Stimulated activated CD4-positive, alpha-beta T cell treated with anti-CD3 and anti-CD28 coated beads, Interleukin-15, amount 100 ng/mL, for 1 hour (primary cell): Measurements from ENCODE around the gene CDC6.
A peak's percentile ranks its signal among the peaks of the same experiment; 100 is the strongest.

Experiments used
- DNase-seq, 2 donors: peaks; one replicate each; pipeline ENCODE4 v3.0.0-alpha.2; 2020; ENCODE audit warnings: low read depth in 1 of 2, low spot score in 1 of 2

CDC6 gene

DNA sequence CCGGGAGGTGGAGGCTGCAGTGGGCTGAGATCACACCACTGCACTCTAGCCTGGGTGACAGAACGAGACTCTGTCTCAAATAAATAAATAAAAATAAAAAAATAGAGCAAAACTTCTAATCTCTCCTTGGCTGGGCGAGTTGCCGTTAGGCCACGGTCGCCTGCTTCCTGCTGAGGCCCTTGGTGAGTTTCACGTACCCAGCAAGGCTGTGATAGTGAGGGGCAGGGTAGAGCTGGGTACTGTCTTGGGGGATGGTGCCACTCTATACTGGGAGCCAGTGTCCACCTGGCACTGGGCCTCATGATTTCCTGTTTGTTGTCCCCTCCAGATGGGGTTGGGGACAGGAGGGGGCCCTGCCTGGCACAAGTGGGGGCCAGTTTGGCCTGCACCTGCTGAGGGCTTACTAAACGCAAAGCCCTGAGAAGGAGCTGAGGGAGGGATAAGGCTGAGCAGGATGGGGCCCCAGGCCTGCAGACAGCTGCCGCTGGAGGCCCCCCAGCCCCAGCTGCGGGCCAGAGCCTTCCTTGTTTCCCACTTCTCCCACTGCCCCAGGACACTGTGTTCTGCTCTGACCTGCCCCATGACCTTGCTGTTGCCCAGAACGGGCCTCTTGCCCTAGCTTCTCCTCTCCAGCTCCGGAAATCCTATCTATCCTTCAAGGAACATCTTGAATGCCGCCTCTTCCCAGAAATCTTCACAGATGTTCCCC lies 51.4 kb downstream of the CDC6 start:
- DNase-seq, result no peak

DNA sequence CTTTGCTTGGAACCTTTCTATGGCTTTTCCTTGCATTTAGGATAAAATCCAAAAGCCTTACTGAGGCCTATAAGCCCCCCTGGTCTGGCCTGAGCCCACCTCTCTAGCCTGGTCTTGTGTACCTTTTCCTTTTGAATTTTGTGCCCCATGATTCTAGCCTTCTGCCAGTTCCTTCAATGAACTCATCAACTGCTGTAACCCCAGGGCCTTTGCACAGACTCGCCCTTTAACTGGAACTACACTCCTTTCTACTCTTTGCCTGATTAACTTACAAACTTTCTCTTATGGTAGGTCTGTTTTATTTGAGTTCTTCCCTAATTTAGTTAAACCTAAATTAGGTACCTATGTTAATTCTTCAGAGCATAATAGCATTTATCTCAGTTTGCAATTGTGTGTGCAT lies 52.6 kb downstream of the CDC6 start:
- DNase-seq, result no peak

DNA sequence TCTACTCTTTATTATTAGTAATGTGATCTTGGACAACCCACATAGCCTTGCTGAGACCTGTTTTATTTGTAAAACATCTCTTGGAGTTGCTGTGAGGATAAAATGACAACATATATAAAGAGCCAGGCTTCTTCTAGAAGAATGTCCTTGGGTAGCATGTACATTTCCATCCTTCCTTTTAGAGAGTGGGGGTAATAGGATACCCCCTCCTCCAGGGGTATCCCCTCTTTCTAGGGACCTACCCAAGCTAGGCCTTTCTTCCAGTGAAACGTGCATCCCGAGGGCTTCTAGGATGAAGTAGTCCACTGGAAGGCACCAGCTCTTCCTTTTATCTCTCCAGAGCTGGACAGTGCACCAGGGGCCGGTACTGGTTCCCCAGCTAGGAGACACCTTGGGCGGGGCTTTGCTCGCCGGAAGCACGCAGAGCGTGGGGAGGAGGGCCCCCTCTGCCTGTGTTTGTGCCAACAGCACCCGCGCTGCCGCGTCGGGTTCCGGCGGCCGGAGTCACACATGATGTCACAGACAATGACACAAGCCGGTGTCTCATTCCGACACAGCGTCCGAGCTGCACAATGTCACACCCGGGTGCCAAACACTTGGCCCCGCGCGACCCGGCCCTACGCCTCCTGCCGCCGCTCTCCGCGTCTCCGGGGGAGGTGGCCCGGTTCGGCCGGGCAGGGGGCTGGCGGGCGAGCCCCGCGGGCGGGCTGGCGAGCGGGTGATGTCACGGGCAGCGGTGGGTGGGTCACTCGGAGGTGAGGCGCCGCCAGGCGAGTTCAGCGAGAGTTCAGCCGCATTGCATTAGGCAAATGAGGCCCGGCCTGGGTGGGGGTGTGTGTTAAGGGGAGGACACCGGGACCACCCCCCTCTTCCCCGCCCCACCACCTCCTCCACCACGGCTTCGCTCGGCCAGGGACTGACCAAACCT lies 53.5 kb downstream of the CDC6 start:
- DNase-seq, result peak; percentile 63 to 73

DNA sequence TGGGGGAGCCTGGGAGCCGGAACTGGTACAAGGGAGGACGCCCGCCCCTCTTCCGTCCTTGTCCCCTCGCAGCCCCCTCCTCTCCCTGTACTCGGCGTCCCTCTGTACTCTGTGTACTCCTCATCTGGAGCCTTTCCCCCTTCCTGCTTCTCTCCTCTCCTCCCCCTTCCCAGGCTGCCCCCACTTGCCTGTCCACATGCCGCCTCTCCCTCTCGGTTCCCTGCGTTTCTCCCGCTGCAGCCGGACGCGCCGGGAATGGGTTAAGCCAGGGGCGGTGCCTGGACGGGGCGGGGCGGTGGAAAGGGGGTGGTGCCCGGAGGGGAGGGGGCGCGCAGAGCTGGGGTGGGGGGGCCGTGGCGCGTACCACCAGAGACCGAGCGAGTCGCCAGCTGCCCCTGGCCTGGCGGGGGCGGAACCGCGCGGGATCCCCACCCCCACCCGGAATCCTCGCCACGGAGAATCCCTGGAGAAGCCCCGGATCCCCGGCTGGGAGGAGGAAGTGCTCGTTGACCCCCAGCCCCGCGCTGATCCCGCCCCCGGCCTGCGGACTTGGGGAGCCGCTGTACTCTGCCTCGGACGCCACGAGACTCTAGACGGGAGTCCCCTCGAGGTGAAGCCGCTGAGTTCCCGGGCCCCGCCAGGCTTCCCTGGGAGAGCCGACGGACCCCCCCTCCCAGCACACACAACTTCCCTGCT lies 54.3 kb downstream of the CDC6 start:
- no peak for DNase-seq

DNA sequence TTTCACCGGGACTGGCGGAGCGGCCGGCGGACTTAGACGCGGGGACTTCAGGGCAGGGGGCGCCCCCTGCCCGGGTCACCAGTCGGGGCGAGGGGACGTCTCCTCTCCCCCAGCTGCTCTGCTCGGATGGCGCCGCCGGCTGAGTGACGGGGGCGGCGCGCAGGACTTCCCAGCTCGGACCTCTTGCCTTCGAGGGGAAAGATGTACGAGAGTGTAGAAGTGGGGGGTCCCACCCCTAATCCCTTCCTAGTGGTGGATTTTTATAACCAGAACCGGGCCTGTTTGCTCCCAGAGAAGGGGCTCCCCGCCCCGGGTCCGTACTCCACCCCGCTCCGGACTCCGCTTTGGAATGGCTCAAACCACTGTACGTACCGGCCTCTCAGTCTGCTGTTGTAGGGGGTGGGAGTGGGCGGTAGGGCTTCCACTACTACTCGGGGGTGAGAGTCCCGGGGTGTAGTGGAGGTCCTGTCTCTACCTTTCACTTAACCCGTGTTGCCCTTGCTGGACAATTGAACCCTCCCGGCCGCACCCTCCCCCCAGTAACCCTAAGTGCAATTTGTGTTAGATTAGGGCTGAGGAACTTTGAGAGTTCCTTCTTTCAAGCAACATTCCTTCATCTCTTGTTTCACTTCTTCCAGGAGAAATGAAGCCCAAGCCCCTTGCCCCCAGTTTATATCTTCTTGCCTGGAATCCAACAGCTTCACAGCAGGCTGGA lies 55.0 kb downstream of the CDC6 start:
- no peak for DNase-seq

DNA sequence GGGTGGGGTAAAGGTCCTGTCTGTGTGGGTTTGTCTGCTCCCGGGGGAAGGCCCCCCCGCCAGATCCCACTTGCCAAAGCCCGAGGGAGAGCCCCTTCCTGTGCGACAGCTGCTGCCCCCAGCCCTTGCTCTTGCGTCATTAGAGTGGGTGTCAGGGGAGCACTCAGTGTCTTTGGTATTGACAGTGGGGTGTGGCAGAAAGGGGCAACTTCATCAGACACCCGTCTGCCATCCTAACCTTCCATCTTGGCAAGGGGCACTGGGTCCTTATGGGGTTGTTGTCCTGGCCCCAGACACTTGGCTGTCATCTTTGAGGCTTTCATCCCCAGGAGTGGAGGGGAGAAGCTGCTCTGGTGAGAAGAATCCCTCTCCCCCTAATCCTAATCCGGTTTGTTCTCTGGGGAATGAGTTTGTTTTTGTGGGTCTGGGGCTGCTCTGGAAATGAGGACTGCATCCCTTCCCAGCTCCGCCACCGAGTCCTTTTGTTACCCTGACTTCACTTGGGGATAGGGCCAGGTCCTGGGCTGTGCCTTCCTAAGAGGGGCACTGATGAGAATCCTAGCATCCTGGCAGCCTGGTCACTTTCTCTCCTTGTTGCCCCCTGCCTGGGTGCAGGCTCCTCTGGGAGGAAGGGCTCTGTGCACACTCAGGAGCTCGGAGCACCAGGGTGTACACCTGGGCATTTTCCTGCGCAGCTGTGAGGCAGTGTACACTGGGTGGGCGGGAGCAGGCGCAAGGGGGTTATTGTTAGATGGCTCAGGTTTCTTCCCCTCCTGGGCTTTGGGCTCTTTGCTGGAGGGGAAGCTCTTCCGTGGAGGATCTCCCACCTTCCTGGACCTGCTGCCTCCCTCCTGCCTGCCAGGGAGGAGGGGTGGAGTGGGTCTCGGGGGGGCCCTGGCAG lies 55.8 kb downstream of the CDC6 start:
- DNase-seq, result no peak

DNA sequence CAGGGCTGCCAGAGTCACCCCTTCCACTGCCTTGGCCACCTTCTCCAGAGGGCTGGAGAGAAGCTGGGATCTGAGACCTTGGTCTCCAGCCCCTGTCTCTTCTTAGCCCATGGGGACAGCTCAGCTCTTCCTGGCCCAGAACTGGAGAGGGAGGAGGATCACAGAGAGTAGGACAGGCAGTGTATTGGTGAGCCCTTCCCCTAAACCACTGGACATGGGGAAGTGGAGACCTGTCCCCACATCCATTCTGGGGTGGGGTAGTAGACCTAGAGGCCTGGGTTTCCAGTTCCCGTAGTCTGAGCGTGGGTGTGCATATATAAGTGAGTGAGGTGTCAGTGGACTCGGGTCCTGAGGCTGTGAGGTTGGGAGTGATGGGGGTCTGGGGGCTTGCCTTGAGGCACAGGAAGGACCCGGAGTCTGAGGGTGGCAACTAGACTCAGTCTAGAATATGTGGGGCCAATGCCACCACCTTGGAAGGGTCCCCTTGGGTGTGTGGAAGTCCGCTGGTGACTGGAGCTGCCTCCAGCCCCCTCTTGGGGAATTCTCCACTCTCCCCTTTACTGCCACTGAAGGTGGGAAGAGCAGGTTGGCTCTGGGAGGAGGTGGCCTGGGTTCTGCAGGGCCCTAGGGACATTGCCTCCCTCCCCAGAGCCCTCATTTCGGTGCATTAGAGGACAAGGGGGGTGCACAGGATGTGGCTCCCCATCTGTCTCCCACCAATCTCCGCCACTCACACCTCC lies 56.9 kb downstream of the CDC6 start:
- DNase-seq, result no peak

DNA sequence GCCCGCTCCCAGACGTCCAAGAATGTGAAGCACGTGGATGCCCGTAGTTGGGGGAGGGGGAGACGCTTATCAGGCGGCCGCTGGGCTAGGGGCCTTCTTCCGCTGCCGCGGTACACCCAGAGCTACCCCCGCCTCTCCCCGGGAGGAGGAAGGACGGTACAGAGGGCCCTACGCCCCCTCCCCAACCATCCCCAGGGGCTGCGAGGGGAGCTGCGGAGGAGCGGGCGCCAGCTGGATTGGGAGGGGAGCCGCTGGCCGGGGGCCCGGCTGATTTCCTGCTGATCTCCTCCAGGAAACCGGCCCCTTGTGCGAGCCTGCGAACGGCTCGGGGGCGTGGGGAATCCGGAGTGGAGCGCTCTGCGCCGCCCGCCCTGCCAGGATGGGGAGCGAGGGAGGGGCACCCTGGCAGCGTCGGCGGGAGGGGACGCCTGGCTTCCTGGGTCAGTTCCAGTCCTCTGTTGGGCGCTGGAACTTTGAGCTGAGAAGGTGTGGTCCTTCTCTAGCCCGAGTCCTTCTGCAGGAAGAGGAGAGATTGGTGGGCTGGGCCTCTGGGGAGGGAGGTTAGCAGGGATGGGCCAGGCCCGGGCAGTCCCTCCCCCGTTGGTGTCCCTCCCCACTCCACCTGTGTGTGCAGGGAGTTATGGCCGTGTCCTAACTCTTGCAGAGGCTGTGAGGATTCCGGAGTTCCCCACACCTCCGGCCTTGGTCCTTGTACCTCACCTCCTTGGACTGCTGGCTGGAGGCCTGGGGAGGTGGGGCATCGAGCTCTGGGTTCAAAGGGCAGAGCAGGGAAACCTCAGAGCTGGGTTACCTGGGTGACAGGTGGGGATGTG lies 57.7 kb downstream of the CDC6 start:
- no peak for DNase-seq

DNA sequence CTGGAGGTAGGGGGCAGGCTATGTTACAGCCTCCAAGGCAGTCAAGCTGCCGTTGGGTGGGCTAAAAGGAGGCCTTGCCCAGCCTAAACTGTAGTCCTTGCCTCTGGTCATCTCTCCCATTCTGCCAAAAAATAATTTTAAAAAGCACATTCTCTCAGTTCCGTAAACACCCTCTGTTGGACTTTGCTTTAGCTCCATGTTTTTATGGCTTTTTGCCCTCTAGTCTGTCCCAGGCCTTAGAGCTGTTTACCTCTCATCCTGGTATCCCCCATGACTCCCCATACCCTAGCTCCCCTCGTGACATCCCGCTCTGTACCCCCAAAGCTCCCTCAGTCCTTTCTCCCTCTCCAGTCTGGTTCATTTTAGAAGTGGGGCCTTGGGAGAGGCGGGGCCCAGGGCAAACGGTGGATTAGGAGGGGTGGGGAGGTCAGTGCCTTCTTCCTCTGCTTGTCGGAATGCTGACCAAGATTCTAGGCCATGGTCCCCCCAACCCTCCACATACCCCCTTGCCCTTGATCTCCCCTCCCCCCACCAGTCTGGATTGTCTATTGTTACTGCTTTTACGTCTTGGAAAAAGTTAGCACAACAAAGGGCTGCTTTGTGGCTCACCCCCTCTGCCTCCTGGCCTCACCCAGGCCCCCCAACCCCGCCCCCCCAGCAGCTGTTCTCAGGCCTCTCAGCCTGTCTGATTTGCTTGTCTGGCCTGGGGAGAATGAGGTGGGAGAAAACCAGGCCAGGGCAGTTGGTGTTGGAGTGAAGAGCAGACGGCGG lies 58.5 kb downstream of the CDC6 start:
- no peak for DNase-seq

DNA sequence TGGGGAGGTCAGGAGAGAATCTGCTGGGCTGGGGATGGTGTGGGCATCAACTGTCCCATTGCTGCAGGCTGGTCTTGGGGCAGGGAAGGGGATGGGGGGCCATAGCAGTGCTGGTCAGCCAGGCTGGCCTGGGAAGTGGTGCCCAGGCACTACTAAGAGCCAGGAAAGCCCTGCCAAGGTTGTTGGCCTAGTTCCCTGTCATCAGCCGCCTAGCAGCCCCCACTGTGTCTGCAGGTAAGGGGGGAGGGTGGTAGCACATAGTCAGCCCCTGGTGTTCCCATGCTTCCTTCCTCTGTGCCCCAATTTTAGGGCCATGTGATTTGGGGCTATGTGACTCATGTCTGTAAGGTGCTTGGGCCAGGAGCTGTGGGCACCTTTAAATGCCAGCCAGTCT lies 59.1 kb downstream of the CDC6 start:
- no peak for DNase-seq

DNA sequence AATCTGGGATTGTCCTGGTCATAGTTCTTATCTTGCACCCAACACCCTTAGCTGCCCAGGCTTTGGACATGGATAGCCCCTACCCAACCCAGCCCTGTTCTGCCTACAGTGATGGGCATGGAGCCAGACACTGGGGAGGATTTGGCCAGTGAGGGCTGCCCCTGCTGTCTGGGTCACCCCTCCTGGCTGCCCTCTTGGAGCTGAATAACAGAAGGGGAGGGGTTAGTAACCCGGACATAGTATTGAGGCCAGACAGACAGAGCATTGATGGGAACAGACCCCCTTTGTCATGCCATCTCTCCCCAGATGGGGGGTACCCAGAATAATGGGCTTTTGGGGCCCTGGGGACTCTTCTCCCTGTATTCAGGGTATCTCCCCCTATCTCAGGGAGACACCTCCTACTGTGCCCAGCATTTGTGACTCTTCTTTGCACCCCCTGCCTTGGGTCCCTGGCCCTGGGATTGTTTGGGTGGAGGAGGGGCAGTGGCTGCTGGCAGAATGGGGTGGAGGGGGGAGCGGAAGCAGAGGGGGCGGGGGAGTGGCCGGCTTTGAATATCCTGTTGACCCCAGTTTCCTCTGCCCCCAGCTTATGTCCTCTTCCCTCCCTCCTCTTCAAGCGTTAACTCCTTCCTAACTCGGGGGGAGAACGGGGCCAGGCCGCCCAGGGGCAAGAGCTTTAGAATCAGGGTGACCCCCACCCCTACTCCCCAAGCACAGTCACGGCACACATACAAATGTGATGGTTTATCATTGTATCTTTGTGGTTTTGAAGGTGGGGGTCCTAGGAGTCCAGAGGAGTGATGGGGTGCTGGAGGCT lies 59.8 kb downstream of the CDC6 start:
- DNase-seq, result no peak

DNA sequence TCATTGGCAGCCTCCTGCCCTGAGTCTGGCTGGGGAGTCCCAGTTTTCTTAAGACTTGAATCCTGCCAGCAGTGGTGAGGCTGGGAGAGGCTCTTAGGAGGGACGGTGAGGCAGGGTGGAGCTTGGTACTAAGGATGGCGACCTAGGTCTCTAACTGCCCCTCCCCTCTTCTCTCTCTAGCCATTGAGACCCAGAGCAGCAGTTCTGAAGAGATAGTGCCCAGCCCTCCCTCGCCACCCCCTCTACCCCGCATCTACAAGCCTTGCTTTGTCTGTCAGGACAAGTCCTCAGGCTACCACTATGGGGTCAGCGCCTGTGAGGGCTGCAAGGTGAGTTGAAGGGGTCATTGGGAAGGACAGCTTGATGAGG lies 60.4 kb downstream of the CDC6 start:
- DNase-seq, result no peak

DNA sequence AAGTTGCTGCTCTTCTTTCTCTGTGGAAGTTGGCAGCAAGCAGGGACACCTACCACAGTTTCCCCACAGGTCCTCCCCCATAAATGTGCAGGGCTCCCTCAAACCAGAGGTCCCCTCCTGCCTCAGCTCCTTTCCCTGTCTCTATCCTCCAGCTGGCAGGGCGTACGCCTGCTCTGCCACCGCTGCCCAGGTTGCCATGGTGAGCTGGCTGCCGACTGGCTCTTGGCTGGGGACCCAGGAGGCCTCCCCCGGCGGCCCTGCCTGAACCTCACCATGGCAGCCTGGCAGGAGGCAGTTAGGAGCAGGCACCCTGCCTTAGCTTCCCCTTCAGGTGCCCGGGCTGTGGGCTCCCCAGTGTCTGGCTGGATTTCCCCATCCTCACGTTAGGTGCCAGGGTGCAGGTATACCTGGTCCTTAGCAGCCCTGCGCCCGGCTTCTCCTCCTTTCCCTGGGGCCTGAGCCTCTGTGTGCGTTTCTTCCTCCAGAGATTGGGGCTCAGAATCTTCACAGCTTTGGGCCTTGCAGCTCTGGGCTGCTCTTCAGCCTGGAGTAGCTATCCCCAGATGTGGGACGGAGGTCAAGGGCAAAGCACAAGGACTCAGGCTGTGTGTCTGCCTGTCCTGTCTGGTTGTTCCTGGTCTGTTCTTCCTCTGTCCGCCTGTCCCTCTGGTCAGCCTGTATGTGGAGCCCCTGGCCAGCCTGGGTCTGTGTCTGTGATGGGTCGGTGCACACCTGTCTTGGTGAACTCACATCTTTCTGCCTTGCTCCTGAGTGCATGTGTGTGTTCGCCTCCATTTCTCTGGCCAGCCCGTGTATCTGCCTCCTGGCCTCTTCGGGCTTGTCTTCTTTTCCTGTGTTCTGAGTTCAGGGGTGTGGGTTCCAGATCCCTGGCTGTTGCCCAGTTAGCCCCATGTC lies 61.1 kb downstream of the CDC6 start:
- no peak for DNase-seq

DNA sequence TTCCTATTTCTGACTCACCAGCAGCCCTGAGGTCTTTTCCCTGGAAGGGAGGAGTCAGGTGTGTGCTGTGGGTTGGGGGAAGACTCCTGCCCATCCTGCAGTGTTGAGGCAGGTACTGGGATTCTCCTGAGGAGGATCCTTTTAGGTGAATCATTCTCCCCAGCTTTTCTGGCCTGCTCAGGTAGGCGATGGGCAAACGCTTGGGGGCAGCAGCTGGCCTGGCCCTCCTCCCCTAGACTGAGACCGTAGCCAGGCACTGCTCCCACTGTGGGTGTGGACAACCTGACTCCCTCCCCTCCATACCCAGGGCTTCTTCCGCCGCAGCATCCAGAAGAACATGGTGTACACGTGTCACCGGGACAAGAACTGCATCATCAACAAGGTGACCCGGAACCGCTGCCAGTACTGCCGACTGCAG lies 61.8 kb downstream of the CDC6 start:
- no peak for DNase-seq

DNA sequence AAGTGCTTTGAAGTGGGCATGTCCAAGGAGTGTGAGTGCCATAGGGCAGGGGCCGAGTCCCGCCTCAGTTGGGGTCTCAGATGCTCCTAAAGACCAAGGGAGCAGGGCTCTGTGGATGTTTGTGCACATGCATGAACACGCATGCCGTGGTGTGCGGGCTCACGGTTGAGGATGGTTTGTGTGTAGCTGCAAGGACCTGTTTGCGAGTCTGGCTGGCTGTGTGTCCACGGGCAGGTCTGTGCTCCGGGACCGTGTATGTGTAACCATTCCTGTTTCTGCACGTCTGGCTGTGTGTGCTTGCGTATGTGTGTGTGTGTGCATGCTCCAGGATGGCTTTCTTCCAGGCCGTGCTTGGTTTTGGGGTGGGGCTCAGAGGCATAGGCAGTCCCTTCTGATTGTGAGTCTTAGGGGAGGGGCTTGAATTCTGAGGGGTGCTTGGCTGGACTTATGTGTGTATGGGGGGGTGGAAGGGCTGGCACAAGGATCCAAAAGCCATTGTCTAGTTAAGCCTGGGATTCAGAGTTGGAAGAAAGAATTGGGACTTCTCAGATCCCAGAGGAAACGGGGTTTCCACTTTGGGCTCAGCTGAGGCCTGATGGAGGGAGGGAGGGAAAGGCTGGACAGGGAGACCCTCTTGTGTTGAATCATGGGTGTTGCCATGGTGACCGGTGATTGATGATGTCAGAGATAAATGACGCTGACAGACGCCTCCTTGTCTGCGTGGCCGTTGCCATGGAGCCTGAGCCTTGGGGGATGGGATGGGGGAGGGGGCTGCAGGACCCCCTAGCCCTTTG lies 62.4 kb downstream of the CDC6 start:
- DNase-seq, result no peak
